Fibroblast of lung (primary cell): Measurements from ENCODE around the gene SOX21.

Experiments
- CTCF ChIP-seq, 2 donors: IDR thresholded peaks in 1 of 2; conservative IDR thresholded peaks in 1 of 2; 1 replicate in 1 of 2; 2 replicates in 1 of 2; pipeline ENCODE4 v1.5.1; 2011 to 2012; ENCODE audit warnings: low read length in 2 of 2, control low read depth in 1 of 2, inconsistent platforms in 1 of 2, low read depth in 1 of 2, mild to moderate bottlenecking in 1 of 2
- EZH2 ChIP-seq: IDR thresholded peaks from 2 replicates; pipeline ENCODE4 v1.5.1; 2012; ENCODE audit warnings: low read length, control low read depth, mild to moderate bottlenecking; ENCODE audit errors: missing control alignments

GRCh38 chr13:94761407-94761806 is 49.1 kb upstream of the SOX21 start:
- TF ChIP-seq CTCF (conservative IDR thresholded peaks at IDR 0.05 in 1 of 2, IDR thresholded peaks at IDR 0.05 in 1 of 2; ENCODE audit: low read depth in 1 of 2, low read length in 2 of 2), result no peak
- TF ChIP-seq EZH2, result no peak
